ENCODE measurements around the gene MRFAP1L1.

GRCh38 chr4:6706173-6706572, 3.5 kb downstream of the MRFAP1L1 start:
- TF ChIP-seq, protein P1, sequence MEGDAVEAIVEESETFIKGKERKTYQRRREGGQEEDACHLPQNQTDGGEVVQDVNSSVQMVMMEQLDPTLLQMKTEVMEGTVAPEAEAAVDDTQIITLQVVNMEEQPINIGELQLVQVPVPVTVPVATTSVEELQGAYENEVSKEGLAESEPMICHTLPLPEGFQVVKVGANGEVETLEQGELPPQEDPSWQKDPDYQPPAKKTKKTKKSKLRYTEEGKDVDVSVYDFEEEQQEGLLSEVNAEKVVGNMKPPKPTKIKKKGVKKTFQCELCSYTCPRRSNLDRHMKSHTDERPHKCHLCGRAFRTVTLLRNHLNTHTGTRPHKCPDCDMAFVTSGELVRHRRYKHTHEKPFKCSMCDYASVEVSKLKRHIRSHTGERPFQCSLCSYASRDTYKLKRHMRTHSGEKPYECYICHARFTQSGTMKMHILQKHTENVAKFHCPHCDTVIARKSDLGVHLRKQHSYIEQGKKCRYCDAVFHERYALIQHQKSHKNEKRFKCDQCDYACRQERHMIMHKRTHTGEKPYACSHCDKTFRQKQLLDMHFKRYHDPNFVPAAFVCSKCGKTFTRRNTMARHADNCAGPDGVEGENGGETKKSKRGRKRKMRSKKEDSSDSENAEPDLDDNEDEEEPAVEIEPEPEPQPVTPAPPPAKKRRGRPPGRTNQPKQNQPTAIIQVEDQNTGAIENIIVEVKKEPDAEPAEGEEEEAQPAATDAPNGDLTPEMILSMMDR (IDR thresholded peaks at IDR 0.05; ENCODE audit: low read length), result no peak
- no peak for TF ChIP-seq EZH2 (optimal IDR thresholded peaks at IDR 0.05; ENCODE audit: low read depth, low read length)
- no peak for TF ChIP-seq EZH2phosphoT487 (IDR thresholded peaks at IDR 0.05; ENCODE audit: low read length)
